ENCODE results near the gene NT5C3B.
"Not testable (repeated sequence)": the region's sequence is repeated elsewhere in the genome, so short reads cannot be mapped to it uniquely, and the experiment has no call there.

Gene NT5C3B

GRCh38 chr17:41874293-41874670 lies 38.2 kb upstream of the NT5C3B start:
- 99% methylated on average over 5 of the region's 9 CpGs for WGBS
- H2AFZ ChIP-seq (ENCODE audit: low read depth, low read length); H3K14ac ChIP-seq (ENCODE audit: low read length in 2 of 2): not testable (repeated sequence)

GRCh38 chr17:41873559-41874292 lies 37.7 kb upstream of the NT5C3B start:
- no peak overlapping the region for H3K4me2 ChIP-seq (ENCODE audit: low read length, poor library complexity, severe bottlenecking)
- 97% methylated on average over 10 of the region's 10 CpGs for WGBS

More at GRCh38 chr17:41874293-41874670, 38.2 kb upstream of the NT5C3B start:
- not testable (repeated sequence) for H3K9me3 ChIP-seq (ENCODE audit: control insufficient read depth, low read length); H3K27me3 ChIP-seq (ENCODE audit: control insufficient read depth in 1 of 2, insufficient read depth in 1 of 2, low read length in 2 of 2); H2BK120ac ChIP-seq (ENCODE audit: low read depth, low read length); DNase-seq; H3K18ac ChIP-seq (ENCODE audit: low read depth in 1 of 2, low read length in 2 of 2); H3K4ac ChIP-seq (ENCODE audit: low read depth in 1 of 2, low read length in 2 of 2); H2BK12ac ChIP-seq (ENCODE audit: low read length in 2 of 2); H3K4me3 ChIP-seq (ENCODE audit: insufficient read depth in 1 of 2, low read depth in 1 of 2, low read length in 2 of 2); H3K9ac ChIP-seq (ENCODE audit: low read length); H4K8ac ChIP-seq (ENCODE audit: low read length); H3K23ac ChIP-seq (ENCODE audit: low read length in 2 of 2); H3K4me1 ChIP-seq (ENCODE audit: control insufficient read depth, insufficient read depth, low read depth, low read length); H2AK5ac ChIP-seq (ENCODE audit: low read length, severe bottlenecking); H3K4me2 ChIP-seq (ENCODE audit: low read length, poor library complexity, severe bottlenecking); H2BK5ac ChIP-seq (ENCODE audit: low read depth, low read length, poor library complexity, severe bottlenecking); H2BK15ac ChIP-seq (ENCODE audit: low read depth, poor library complexity, severe bottlenecking); H4K91ac ChIP-seq (ENCODE audit: low read length)
- Histone ChIP-seq H3K27ac (ENCODE audit: low read length, poor library complexity, severe bottlenecking) (peak overlapping the region; percentile 25), H3K36me3 (ENCODE audit: control insufficient read depth in 1 of 2, insufficient read depth in 2 of 2, low read depth in 1 of 2, low read length in 2 of 2) (peaks cover 75 to 77% of the 10 kb centered on the region in 2 experiments), H3K79me1 (replicated peaks; ENCODE audit: low read length, poor library complexity, severe bottlenecking) (peaks cover 23% of the 10 kb centered on the region)

GRCh38 chr17:41871789-41872188 lies 35.8 kb upstream of the NT5C3B start:
- no peak overlapping the region for H4K8ac ChIP-seq (ENCODE audit: low read length)
- H2BK12ac ChIP-seq (ENCODE audit: low read length in 2 of 2), result no peak overlapping the region
- no peak overlapping the region for H2AFZ ChIP-seq (ENCODE audit: low read depth, low read length)
- no peak overlapping the region for H4K91ac ChIP-seq (ENCODE audit: low read length)
- peaks cover 2% of the 10 kb centered on the region for H3K4me1 ChIP-seq (ENCODE audit: control insufficient read depth, insufficient read depth, low read depth, low read length)
- H3K4me3 ChIP-seq (ENCODE audit: insufficient read depth in 1 of 2, low read depth in 1 of 2, low read length in 2 of 2), result no peak overlapping the region
- no peak overlapping the region for H3K14ac ChIP-seq (ENCODE audit: low read length in 2 of 2)
- no peak overlapping the region for H3K27ac ChIP-seq (ENCODE audit: low read length, poor library complexity, severe bottlenecking)
- H3K9ac ChIP-seq (ENCODE audit: low read length), result no peak overlapping the region
- no peak overlapping the region for H3K18ac ChIP-seq (ENCODE audit: low read depth in 1 of 2, low read length in 2 of 2)
- 97% methylated on average over 10 of the region's 10 CpGs for WGBS
- no peak overlapping the region for H3K4me2 ChIP-seq (ENCODE audit: low read length, poor library complexity, severe bottlenecking)
- no peaks in the 10 kb centered on the region for H3K27me3 ChIP-seq (ENCODE audit: control insufficient read depth in 1 of 2, insufficient read depth in 1 of 2, low read length in 2 of 2)
- H3K4ac ChIP-seq (ENCODE audit: low read depth in 1 of 2, low read length in 2 of 2), result no peak overlapping the region
- H2BK15ac ChIP-seq (ENCODE audit: low read depth, poor library complexity, severe bottlenecking), result no peak overlapping the region
- H3K23ac ChIP-seq (ENCODE audit: low read length in 2 of 2), result no peak overlapping the region
- H2BK120ac ChIP-seq (ENCODE audit: low read depth, low read length), result no peak overlapping the region
- no peaks in the 10 kb centered on the region for H3K9me3 ChIP-seq (ENCODE audit: control insufficient read depth, low read length)
- peaks cover 55 to 76% of the 10 kb centered on the region in 2 experiments for H3K36me3 ChIP-seq (ENCODE audit: control insufficient read depth in 1 of 2, insufficient read depth in 2 of 2, low read depth in 1 of 2, low read length in 2 of 2)
- no peak overlapping the region for H2BK5ac ChIP-seq (ENCODE audit: low read depth, low read length, poor library complexity, severe bottlenecking)
- H2AK5ac ChIP-seq (ENCODE audit: low read length, severe bottlenecking), result no peak overlapping the region
- peaks cover 11% of the 10 kb centered on the region for H3K79me1 ChIP-seq (replicated peaks; ENCODE audit: low read length, poor library complexity, severe bottlenecking)
- no peak for DNase-seq

More at GRCh38 chr17:41873559-41874292, 37.7 kb upstream of the NT5C3B start:
- no peak overlapping the region for H3K18ac ChIP-seq (ENCODE audit: low read depth in 1 of 2, low read length in 2 of 2)
- H3K9me3 ChIP-seq (ENCODE audit: control insufficient read depth, low read length), result no peaks in the 10 kb centered on the region
- no peak overlapping the region for H2AFZ ChIP-seq (ENCODE audit: low read depth, low read length)
- H3K27ac ChIP-seq (ENCODE audit: low read length, poor library complexity, severe bottlenecking), result peak overlapping the region; percentile 25
- no peak overlapping the region for H2BK15ac ChIP-seq (ENCODE audit: low read depth, poor library complexity, severe bottlenecking)
- no peak overlapping the region for H3K14ac ChIP-seq (ENCODE audit: low read length in 2 of 2)
- H3K9ac ChIP-seq (ENCODE audit: low read length), result no peak overlapping the region
- no peak overlapping the region for H3K4ac ChIP-seq (ENCODE audit: low read depth in 1 of 2, low read length in 2 of 2)
- H3K36me3 ChIP-seq (ENCODE audit: control insufficient read depth in 1 of 2, insufficient read depth in 2 of 2, low read depth in 1 of 2, low read length in 2 of 2), result peaks cover 70 to 79% of the 10 kb centered on the region in 2 experiments
- no peak overlapping the region for H3K4me3 ChIP-seq (ENCODE audit: insufficient read depth in 1 of 2, low read depth in 1 of 2, low read length in 2 of 2)
- no peak overlapping the region for H3K23ac ChIP-seq (ENCODE audit: low read length in 2 of 2)
- H4K91ac ChIP-seq (ENCODE audit: low read length), result no peak overlapping the region
- H3K27me3 ChIP-seq (ENCODE audit: control insufficient read depth in 1 of 2, insufficient read depth in 1 of 2, low read length in 2 of 2), result no peaks in the 10 kb centered on the region
- peaks cover 2% of the 10 kb centered on the region for H3K4me1 ChIP-seq (ENCODE audit: control insufficient read depth, insufficient read depth, low read depth, low read length)
- H2AK5ac ChIP-seq (ENCODE audit: low read length, severe bottlenecking), result no peak overlapping the region
- H2BK120ac ChIP-seq (ENCODE audit: low read depth, low read length), result no peak overlapping the region
- H2BK12ac ChIP-seq (ENCODE audit: low read length in 2 of 2), result no peak overlapping the region
- peaks cover 20% of the 10 kb centered on the region for H3K79me1 ChIP-seq (replicated peaks; ENCODE audit: low read length, poor library complexity, severe bottlenecking)
- H4K8ac ChIP-seq (ENCODE audit: low read length), result no peak overlapping the region
- no peak overlapping the region for H2BK5ac ChIP-seq (ENCODE audit: low read depth, low read length, poor library complexity, severe bottlenecking)
- DNase-seq, result no peak

- H3K4me3 ChIP-seq (ENCODE audit: insufficient read depth in 1 of 2, low read depth in 1 of 2, low read length in 2 of 2), result no peak overlapping the region
- peaks cover 2% of the 10 kb centered on the region for H3K4me1 ChIP-seq (ENCODE audit: control insufficient read depth, insufficient read depth, low read depth, low read length)
- whole genome bisulfite sequencing, result 91% methylated on average over 7 of the region's 7 CpGs
- no peak overlapping the region for H3K18ac ChIP-seq (ENCODE audit: low read depth in 1 of 2, low read length in 2 of 2)
- peak; percentile 43 for DNase-seq
- H3K9ac ChIP-seq (ENCODE audit: low read length), result no peak overlapping the region
- peaks cover 11% of the 10 kb centered on the region for H3K79me1 ChIP-seq (replicated peaks; ENCODE audit: low read length, poor library complexity, severe bottlenecking)
- H3K27ac ChIP-seq (ENCODE audit: low read length, poor library complexity, severe bottlenecking), result no peak overlapping the region
- no peaks in the 10 kb centered on the region for H3K27me3 ChIP-seq (ENCODE audit: control insufficient read depth in 1 of 2, insufficient read depth in 1 of 2, low read length in 2 of 2)
- H2BK12ac ChIP-seq (ENCODE audit: low read length in 2 of 2), result no peak overlapping the region
- H3K4me2 ChIP-seq (ENCODE audit: low read length, poor library complexity, severe bottlenecking), result no peak overlapping the region
- H3K14ac ChIP-seq (ENCODE audit: low read length in 2 of 2), result no peak overlapping the region
- peaks cover 61 to 80% of the 10 kb centered on the region in 2 experiments for H3K36me3 ChIP-seq (ENCODE audit: control insufficient read depth in 1 of 2, insufficient read depth in 2 of 2, low read depth in 1 of 2, low read length in 2 of 2)
- no peak overlapping the region for H2BK120ac ChIP-seq (ENCODE audit: low read depth, low read length)
- H2BK5ac ChIP-seq (ENCODE audit: low read depth, low read length, poor library complexity, severe bottlenecking), result no peak overlapping the region
- H3K9me3 ChIP-seq (ENCODE audit: control insufficient read depth, low read length), result no peaks in the 10 kb centered on the region
- no peak overlapping the region for H2AK5ac ChIP-seq (ENCODE audit: low read length, severe bottlenecking)
- no peak overlapping the region for H4K8ac ChIP-seq (ENCODE audit: low read length)
- H3K4ac ChIP-seq (ENCODE audit: low read depth in 1 of 2, low read length in 2 of 2), result no peak overlapping the region
- no peak overlapping the region for H2BK15ac ChIP-seq (ENCODE audit: low read depth, poor library complexity, severe bottlenecking)
- H4K91ac ChIP-seq (ENCODE audit: low read length), result no peak overlapping the region
- no peak overlapping the region for H3K23ac ChIP-seq (ENCODE audit: low read length in 2 of 2)
- no peak overlapping the region for H2AFZ ChIP-seq (ENCODE audit: low read depth, low read length)
These were observed 34.6 kb upstream of the NT5C3B start for GRCh38 chr17:41870627-41871026.

All from mesenchymal stem cell (in vitro differentiated cells and primary cell).